GM21723 (cell line): ENCODE results near the gene ZNF583.

Experiments used
- ATAC-seq: cut with Tn5 transposase; IDR thresholded peaks from one replicate; pipeline ENCODE4 v1.9.1; 2021; ENCODE audit warnings: mild to moderate bottlenecking, moderate library complexity; ENCODE audit not compliant: unreplicated experiment

ZNF583 gene

DNA sequence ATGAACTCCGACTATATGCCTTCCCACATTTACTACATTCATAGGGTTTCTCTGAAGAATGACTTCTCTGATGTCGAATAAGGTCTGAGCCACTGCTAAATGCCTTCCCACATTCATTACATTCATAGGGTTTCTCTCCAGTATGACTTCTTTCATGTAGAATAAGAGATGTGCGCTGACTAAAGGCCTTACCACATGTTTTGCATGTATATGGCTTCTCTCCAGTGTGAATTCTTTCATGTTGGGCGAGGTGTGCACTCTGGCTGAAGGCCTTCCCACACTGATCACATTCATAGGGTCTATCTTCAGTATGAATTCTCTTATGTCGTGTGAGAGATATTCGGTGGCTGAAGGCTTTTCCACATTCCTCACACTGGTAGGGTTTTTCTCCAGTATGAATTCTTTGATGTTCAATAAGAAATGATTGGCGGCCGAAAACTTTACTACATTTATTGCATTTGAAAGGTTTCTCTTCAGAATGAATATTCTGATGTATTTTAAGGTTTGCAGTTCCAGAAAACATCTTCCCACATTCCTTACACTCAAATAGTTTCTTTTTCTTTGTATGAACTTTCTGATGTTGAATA, 37.2 kb downstream of the ZNF583 start:
- ATAC-seq, result no peak

DNA sequence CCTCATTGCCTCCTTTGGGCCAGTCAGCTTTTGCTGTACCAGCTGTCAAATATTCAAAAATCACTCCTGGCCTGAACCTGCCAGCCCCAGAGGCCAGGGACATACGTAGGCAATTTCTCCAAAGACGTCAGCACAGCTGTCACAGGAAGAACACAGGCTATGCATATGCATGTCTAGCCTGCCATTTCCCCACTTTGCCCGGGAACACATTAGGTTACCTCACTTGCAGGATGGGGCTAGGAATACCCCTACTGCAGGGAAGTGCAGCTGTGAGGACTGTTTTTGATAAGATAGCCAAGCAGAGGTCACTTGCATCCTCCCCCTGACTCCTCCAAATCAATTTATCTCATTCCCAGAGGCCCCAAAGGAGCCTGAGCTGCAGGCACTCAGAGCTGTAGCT, 70.2 kb downstream of the ZNF583 start:
- no peak for ATAC-seq

- ATAC-seq, result no peak
Observed at GRCh38 chr19:56476093-56476492, 72.0 kb downstream of the ZNF583 start.
